Activated T-helper 17 cell treated with anti-CD3 and anti-CD28 coated beads, Interleukin-2, amount 50 U/mL, for 72 hours (primary cell): Measurements from ENCODE around the gene GPRIN1. TPM values are rescaled to one million over a fixed set of nuclear protein-coding genes. Genes with fewer than 3 reads are reported as not detected.

Experiments used
- ATAC-seq: fragments of 150-1000 bp; cut with Tn5 transposase; replicated peaks from 2 replicates; pipeline ENCODE4 v1.10.0; 2021; ENCODE audit warnings: mild to moderate bottlenecking, moderate library complexity
- H3K27ac Mint-ChIP-seq: one replicate; pipeline ENCODE4 v1.8.0; 2022; ENCODE audit warnings: mixed read lengths
- H3K27me3 Mint-ChIP-seq: one replicate; pipeline ENCODE4 v1.8.0; 2022; ENCODE audit warnings: mixed read lengths
- H3K36me3 Mint-ChIP-seq: one replicate; pipeline ENCODE4 v1.8.0; 2022; ENCODE audit warnings: low read depth, mild to moderate bottlenecking, mixed read lengths
- H3K4me1 Mint-ChIP-seq: one replicate; pipeline ENCODE4 v1.8.0; 2022; ENCODE audit warnings: mixed read lengths
- H3K4me3 Mint-ChIP-seq: one replicate; pipeline ENCODE4 v1.8.0; 2022; ENCODE audit warnings: mild to moderate bottlenecking, mixed read lengths
- H3K9me3 Mint-ChIP-seq: one replicate; pipeline ENCODE4 v1.8.0; 2022; ENCODE audit warnings: mixed read lengths
- total RNA-seq, 2 donors: library from RNA; stranded (reverse); gene quantifications; one replicate each; pipeline ENCODE4 v1.2.3, GENCODE V29; 2022

GPRIN1 gene
- total RNA-seq, 2 donors from 2014 or later: 4.8 to 8.9 TPM

DNA sequence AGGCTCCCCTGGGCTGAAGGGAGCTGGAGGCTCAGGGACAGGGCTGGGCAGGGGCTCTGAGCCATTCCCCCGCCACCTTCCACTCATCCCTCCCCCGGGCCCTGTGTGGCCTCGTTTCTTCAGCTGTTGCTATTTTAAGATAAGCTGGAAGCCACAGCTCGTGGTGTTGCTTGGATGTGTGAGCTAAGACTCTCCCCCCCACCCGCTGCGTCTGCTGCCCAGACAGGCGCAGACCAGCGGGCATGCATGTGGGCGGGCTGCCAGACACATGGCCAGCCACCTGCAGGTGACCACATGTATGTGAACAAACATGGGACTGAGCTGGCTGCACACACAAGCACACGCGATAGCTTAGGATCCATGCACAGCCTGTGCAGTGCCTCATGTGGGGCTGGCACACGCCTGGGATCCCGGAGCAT lies 11.7 kb upstream of the GPRIN1 start:
- Mint-ChIP-seq H3K9me3 (no peaks in the 10 kb centered on the region), H3K4me1 (peaks cover 4% of the 10 kb centered on the region), H3K36me3 (no peaks in the 10 kb centered on the region), H3K27ac (no peak overlapping the region), H3K4me3 (no peak overlapping the region), H3K27me3 (peaks cover 33% of the 10 kb centered on the region)
- no peak for ATAC-seq

DNA sequence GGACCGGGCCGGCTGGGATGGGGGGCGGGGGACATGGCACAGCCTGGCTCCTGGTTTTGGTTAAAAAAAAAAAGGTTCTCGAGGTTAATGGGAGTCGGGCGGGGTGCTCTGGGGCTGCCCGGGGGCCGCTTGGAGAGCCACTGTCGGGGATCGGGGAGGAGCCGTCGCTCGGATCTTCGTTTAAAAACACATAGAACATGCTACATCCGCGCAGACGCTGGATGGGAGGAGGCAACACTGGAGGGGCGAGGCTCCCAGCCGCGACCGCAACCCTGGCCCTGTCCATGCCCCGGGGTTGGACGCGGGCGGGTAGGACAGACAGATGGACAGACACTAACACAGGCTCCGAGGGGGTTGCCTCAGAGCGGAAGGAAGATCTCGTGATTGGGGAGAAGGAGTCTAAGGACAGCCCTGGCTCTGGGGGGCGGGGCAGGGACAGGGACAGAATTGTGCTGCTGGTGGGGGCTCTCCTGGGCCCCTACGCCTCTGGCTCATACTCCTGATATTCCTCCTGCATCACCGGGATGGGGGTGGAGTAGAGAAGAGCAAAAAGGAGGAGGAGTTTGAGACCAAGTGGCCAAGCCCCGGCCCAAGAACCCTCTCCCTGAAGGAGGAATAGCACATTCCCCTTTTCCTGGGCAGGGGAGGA lies 10.5 kb upstream of the GPRIN1 start:
- peaks cover 31% of the 10 kb centered on the region for H3K27me3 Mint-ChIP-seq
- H3K4me3 Mint-ChIP-seq: peak overlapping the region; percentile 57
- no peak overlapping the region for H3K27ac Mint-ChIP-seq
- no peaks in the 10 kb centered on the region for H3K36me3 Mint-ChIP-seq
- no peak for ATAC-seq
- peaks cover 4% of the 10 kb centered on the region for H3K4me1 Mint-ChIP-seq
- H3K9me3 Mint-ChIP-seq: no peaks in the 10 kb centered on the region

DNA sequence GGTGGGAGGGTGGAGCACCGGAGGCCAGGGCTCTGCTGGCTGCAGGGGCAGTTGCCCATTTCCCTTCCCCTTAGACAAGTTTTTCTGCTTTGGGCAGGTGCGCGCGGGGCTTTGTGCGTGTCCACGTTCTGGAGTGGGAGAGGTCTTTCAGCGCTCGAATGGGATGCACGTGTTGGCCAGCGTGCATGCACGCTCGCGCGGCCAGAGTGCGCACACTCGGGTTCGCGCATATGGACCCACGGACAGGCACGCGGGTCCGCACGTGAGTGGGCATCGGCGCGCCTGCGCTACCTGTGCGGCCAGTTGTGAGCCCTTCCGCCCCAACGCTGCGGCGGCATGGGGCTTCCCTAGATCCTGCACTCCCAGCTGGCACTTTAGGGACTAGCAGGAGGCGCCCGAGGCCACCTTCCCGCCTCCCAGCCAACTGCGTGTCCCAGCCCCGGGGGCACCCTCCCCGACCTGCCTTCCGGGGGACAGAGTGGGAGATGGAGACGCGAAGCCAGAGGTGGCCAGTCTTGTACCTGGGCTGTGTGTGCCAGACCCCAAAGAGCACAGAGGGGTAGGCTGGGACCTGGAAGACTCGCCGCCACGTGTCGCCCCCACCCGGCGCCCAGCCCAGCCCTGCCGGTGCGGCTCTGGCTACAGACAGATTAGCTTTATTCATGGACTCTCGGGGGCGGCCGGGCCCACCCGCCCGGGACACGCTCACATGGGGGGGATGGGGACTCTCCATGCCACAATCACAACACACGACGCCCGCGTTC lies 9.8 kb upstream of the GPRIN1 start:
- Mint-ChIP-seq H3K9me3 (no peaks in the 10 kb centered on the region), H3K36me3 (no peaks in the 10 kb centered on the region), H3K27me3 (peaks cover 31% of the 10 kb centered on the region), H3K4me3 (peak overlapping the region; percentile 57), H3K4me1 (peaks cover 4% of the 10 kb centered on the region), H3K27ac (no peak overlapping the region)
- no peak for ATAC-seq

DNA sequence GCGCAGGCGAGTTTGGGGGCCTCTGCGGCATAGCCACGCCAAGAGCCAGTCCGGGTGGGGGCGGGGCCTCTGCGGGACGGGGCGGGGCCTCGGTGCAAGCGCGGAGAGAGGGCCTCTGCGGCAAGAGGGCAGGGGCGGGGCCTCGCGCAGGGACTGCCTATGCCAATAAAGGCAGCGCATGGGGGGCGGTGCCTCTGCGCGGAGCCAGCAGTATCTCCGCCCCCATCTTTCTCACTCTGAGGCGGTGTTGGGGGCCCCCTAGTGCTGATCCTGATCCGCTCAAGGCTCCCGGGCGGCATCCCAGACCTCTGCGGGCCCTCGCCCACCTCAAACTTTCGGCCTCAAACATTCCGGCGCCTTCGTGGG lies 9.2 kb upstream of the GPRIN1 start:
- peak; percentile 97 for ATAC-seq
- H3K4me3 Mint-ChIP-seq: no peak overlapping the region
- peaks cover 31% of the 10 kb centered on the region for H3K27me3 Mint-ChIP-seq
- peaks cover 4% of the 10 kb centered on the region for H3K4me1 Mint-ChIP-seq
- H3K36me3 Mint-ChIP-seq: no peaks in the 10 kb centered on the region
- H3K9me3 Mint-ChIP-seq: no peaks in the 10 kb centered on the region
- H3K27ac Mint-ChIP-seq: no peak overlapping the region

DNA sequence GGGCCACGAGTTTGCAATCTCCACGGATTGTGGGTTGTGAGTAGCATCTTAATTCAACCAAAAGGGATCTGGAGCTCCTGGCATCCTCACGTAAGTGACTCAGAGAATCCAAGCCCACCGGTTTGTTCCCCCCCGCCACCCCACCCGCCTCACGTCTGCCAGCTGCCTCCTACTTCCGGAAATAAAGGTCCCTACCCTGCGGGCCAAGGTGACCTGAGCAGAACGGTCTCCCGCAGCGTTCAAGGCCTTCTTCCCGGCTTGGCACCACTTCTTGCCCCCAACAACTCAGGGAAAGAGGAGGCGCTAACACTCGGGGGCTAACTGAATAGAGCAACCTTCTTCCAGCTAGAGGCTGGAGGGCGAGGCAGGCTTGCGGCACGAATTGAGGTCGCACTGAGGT lies 8.8 kb upstream of the GPRIN1 start:
- Mint-ChIP-seq H3K9me3 (no peaks in the 10 kb centered on the region), H3K27ac (no peak overlapping the region), H3K4me1 (peaks cover 4% of the 10 kb centered on the region), H3K4me3 (no peak overlapping the region), H3K27me3 (peaks cover 33% of the 10 kb centered on the region), H3K36me3 (no peaks in the 10 kb centered on the region)
- ATAC-seq: no peak

DNA sequence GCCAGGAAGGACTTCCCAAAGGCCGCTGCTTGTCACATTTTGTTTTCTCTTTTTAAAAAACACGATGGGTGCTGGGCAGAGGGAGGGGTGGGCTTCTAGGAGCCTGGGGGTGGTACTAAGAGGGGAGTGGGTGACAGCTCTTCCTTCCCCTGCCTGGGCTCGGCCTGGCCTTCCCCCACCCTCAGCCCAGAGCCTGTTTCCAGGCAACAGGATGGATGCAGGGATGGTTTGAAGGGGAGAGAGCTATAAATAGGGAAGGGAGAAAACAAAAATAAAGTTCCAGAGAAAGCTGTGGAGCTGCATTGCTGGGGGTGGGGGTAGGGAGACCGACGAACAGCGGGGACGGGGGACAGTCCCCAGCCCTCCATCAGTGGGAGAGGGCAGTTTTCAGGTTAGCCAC lies 6.6 kb upstream of the GPRIN1 start:
- Mint-ChIP-seq H3K9me3 (no peaks in the 10 kb centered on the region), H3K27me3 (peaks cover 37% of the 10 kb centered on the region), H3K36me3 (no peaks in the 10 kb centered on the region), H3K27ac (no peak overlapping the region), H3K4me3 (no peak overlapping the region), H3K4me1 (peaks cover 3% of the 10 kb centered on the region)
- ATAC-seq: no peak

DNA sequence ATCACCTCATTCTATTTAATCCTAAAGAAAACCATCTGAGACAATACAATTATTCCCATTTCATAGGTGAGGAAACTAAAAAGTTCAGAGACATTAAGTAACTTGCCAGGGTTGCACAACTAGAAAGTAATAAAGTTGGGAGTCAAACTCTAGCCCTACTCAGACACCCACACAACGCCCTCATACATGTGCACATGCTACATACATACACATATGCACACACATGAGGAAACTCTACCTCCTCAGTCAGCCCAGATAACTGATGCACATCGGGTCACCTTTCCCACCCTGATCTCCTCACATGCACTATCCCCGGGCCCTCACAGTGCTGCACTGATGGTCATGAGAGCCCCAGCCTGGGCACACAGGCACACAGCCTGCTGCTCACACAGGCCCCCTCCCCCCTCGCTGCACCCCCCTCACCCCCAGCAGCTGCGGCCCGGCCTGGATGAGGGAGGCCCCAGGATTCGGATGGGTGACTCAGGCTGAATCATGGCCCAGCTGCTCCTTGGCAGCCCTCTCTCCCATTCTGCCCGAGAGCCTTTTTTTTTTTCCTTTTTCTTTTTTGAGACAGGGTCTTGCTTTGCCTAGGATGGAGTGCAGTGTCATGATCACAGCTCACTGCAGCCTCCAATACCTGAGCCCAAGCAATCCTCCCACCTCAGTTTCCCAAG lies 5.0 kb upstream of the GPRIN1 start:
- H3K4me1 Mint-ChIP-seq: peaks cover 5% of the 10 kb centered on the region
- no peak overlapping the region for H3K4me3 Mint-ChIP-seq
- H3K27ac Mint-ChIP-seq: no peak overlapping the region
- peaks cover 33% of the 10 kb centered on the region for H3K27me3 Mint-ChIP-seq
- H3K36me3 Mint-ChIP-seq: no peaks in the 10 kb centered on the region
- ATAC-seq: no peak
- H3K9me3 Mint-ChIP-seq: no peaks in the 10 kb centered on the region

DNA sequence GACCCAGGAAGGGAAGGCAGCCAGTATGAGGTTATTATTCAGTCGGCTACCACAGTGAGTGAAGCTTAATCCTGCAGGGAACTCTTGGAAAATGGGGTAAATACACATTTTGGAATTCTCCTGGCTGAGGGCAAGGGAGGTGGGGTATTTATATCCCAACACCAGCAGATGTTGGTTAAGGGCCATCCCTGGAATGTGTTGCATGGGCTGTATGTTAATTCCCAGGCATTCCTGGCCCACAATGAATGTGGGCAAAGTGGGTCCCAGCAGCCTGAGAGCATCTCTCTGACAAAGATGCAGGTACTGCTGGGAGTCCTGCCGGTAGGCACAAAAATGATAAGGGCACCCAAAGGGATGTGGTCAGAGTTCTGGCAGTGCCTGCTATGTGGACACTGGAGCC lies 2.9 kb upstream of the GPRIN1 start:
- no peak overlapping the region for H3K4me3 Mint-ChIP-seq
- H3K36me3 Mint-ChIP-seq: peaks cover 7% of the 10 kb centered on the region
- no peak for ATAC-seq
- no peak overlapping the region for H3K27ac Mint-ChIP-seq
- H3K9me3 Mint-ChIP-seq: no peaks in the 10 kb centered on the region
- peaks cover 13% of the 10 kb centered on the region for H3K4me1 Mint-ChIP-seq
- peaks cover 27% of the 10 kb centered on the region for H3K27me3 Mint-ChIP-seq

DNA sequence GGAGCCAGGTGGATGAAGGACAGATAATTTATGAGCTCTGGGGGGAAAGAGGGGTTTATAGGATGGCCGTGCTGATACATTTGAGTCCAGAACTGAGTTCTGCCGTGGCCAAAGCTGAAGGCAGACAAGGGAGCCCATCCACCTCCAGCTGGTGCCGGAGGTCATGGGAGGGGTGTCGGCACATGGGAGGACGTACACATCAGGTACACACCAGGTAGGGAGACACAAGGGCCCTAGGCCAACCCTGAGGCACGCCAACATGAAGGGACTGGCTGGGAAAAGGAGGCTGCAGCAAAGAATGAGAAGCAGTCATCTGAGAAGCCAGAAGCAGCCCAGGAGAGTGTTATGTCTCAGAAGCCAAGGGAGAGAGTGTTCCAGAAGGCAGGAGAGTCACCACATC lies 2.1 kb upstream of the GPRIN1 start:
- no peak for ATAC-seq
- Mint-ChIP-seq H3K4me1 (peaks cover 13% of the 10 kb centered on the region), H3K27me3 (peaks cover 21% of the 10 kb centered on the region), H3K27ac (no peak overlapping the region), H3K36me3 (peaks cover 7% of the 10 kb centered on the region), H3K9me3 (no peaks in the 10 kb centered on the region), H3K4me3 (no peak overlapping the region)

DNA sequence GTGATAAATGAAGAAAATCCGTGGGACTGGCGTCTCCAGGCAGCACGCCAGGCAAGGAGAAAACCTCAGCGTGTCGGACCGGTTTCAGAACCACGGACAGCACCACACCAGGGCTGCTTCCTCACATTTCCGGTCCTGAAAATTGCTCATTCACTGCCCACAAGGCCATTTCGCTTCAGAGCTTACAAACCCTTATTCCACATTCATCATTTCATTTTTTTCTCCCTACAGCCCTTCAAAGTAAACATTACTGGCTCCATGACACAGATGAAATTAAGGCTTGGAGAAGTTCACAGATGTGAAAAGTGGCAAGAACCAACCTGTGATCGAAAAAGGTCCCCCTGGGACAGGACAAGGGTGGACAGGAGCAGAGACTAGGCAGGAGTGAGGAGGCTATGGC lies 1.5 kb upstream of the GPRIN1 start:
- no peak overlapping the region for H3K27ac Mint-ChIP-seq
- no peaks in the 10 kb centered on the region for H3K9me3 Mint-ChIP-seq
- H3K4me1 Mint-ChIP-seq: peaks cover 13% of the 10 kb centered on the region
- peaks cover 7% of the 10 kb centered on the region for H3K36me3 Mint-ChIP-seq
- no peak overlapping the region for H3K4me3 Mint-ChIP-seq
- peak; percentile 30 for ATAC-seq
- peaks cover 17% of the 10 kb centered on the region for H3K27me3 Mint-ChIP-seq

DNA sequence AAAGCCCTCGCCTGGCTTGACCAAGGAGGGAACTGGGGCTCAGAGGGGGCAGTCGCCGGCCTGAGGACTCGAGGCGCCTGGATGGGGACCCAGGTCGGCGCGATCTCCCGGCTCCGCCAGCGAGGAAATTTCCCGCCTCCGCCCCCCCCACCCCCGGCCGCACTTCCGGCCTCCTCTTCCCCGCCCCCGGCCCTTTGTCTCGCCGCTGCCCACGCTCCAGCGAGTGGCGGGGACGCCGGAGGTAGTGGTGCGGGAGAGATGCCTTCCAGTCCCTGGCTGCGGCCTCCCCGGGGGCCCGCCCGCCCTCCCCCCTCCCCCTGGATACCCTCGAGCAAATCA lies 448 bp upstream of the GPRIN1 start:
- ATAC-seq: peak; percentile 2
- Mint-ChIP-seq H3K27ac (no peak overlapping the region), H3K4me3 (peak overlapping the region; percentile 73), H3K27me3 (peaks cover 16% of the 10 kb centered on the region), H3K4me1 (peaks cover 13% of the 10 kb centered on the region), H3K36me3 (peaks cover 7% of the 10 kb centered on the region), H3K9me3 (no peaks in the 10 kb centered on the region)

DNA sequence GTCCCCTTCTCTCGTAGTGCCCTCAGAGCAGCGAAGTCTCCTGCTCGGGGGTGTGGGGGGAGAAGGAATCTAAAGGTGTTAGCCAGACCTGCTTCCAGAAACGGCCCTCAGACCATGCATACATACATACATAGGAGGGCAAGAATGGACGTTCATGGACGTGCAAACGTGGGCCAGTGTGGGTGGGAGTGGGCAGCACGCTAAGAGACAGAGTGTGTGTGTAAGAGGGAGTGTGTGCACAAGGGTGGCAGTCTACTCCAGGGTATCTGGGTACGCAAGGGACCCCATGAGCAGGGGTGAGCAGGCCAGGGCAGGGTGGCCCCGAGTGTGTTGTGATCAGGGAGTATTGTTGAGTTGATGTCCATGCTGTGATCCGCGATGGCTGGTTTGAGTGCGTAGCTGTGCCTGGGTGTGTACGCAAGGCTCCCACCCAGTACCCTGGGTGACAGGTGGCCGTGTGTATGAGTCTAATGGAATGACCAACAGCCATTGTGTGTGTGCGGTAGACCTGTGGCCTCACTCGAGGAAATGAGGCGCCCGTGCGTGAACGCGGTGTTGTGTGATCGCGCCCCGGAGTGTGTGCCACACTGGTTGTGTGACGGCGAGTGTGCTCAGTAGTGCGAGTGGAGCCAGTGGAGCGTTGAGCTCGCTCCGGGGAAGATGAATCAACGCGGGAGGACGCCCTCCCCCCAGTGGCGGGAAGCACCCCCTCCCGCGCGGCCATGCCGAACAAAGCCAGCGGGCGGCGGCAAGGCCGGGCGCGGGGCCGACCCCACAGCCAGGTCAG lies 826 bp downstream of the GPRIN1 start:
- peak overlapping the region; percentile 81 for H3K27ac Mint-ChIP-seq

DNA sequence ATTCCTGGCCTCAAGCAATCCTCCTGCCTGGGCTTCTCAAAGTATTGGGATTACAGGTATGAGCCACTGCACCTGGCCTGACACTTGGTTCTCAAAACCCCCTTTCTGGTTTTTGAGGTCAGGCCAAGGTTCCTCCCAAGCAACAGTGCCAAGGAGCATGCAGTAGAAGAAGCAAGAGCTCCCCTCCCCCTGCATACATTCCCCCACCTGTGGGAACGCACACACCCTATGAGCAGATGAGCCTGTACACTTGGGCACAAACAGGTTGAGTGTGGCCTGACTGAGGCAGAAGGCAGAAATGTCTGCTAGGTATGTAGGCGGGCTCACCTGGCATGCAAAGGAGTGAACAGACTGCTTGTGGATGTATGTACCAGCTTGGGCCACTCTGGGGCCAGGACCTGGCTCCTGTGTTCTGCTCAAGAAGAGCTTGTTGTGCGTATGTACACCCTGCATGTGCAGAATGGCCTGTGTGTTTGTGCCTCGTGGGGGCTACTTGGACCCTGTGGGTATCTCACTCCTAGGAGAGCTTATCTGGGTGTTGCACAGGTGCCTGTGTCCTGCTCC lies 1.7 kb downstream of the GPRIN1 start:
- Mint-ChIP-seq H3K4me1 (peaks cover 13% of the 10 kb centered on the region), H3K9me3 (no peaks in the 10 kb centered on the region), H3K27me3 (peaks cover 11% of the 10 kb centered on the region), H3K4me3 (peak overlapping the region; percentile 93), H3K36me3 (peaks cover 7% of the 10 kb centered on the region), H3K27ac (no peak overlapping the region)
- ATAC-seq: no peak

More for the DNA sequence above, 826 bp downstream of the GPRIN1 start:
- peaks cover 15% of the 10 kb centered on the region for H3K27me3 Mint-ChIP-seq
- peaks cover 7% of the 10 kb centered on the region for H3K36me3 Mint-ChIP-seq
- peak; percentile 34 for ATAC-seq
- no peaks in the 10 kb centered on the region for H3K9me3 Mint-ChIP-seq
- peaks cover 13% of the 10 kb centered on the region for H3K4me1 Mint-ChIP-seq
- peak overlapping the region; percentile 93 for H3K4me3 Mint-ChIP-seq

DNA sequence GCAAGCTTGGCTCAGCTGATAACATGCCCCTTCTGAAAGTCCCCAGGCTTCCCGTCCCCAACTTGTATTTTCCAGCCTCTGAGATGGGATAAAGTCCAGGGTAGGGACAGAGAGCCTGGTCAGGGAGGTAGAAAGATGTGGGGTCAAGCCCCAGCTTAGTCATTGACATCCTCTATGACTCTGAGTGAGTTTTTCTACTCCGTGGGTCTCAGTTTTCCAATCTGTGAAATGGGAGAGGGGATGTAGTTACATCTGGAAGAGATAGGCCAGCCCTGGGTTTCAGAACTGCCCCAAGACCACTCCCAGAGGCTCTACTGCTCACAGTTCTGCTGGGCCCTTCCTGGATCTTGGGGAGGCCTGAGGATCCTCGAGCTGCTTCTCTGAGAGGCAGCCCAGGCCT lies 3.1 kb downstream of the GPRIN1 start:
- Mint-ChIP-seq H3K27me3 (peaks cover 5% of the 10 kb centered on the region), H3K27ac (no peak overlapping the region), H3K36me3 (peaks cover 7% of the 10 kb centered on the region), H3K4me3 (no peak overlapping the region), H3K9me3 (no peaks in the 10 kb centered on the region), H3K4me1 (peaks cover 13% of the 10 kb centered on the region)
- no peak for ATAC-seq
